Measurements from ENCODE around the gene LMNTD2.
A peak's percentile ranks its signal among the peaks of the same experiment; 100 is the strongest.

Gene LMNTD2

GRCh38 chr11:560305-561147 lies at the start of gene LMNTD2, which contains the start of gene RASSF7:
Gene LMNTD2, minus strand, starts transcription at chr11:560738. Its CDS starts 22 bp downstream, at chr11:560716.
Gene RASSF7, plus strand, starts transcription at chr11:560970. Its CDS starts 799 bp downstream, at chr11:561769.
- Histone ChIP-seq H3K4me3 (ENCODE audit: low read depth, low read length) (peak within 1 kb of the TSS; percentile 78), H3K4me1 (ENCODE audit: control insufficient read depth, insufficient read depth, low read length) (peaks cover 22% of the 10 kb centered on the region), H3K27ac (ENCODE audit: low read depth, low read length) (peak within 1 kb of the TSS; percentile 59; the same call in 1 of the 2 replicates), H3K9ac (ENCODE audit: low read length) (peak within 1 kb of the TSS; percentile 60), H3K36me3 (ENCODE audit: control insufficient read depth, insufficient read depth, low read length) (peaks cover 10% of the 10 kb centered on the region; the same call in 1 of the 2 replicates), H3K27me3 (ENCODE audit: control insufficient read depth, insufficient read depth, low read length) (peaks cover 40% of the 10 kb centered on the region), H3K9me3 (ENCODE audit: control insufficient read depth, insufficient read depth, low read depth, low read length) (no peaks in the 10 kb centered on the region)

GRCh38 chr11:609341-609811 lies 48.8 kb upstream of the LMNTD2 start:
- Histone ChIP-seq H3K27ac (ENCODE audit: low read depth, low read length) (no peak overlapping the region), H3K4me3 (ENCODE audit: low read depth, low read length) (no peak overlapping the region), H3K36me3 (ENCODE audit: control insufficient read depth, insufficient read depth, low read length) (peaks cover 90% of the 10 kb centered on the region), H3K9ac (ENCODE audit: low read length) (no peak overlapping the region), H3K4me1 (ENCODE audit: control insufficient read depth, insufficient read depth, low read length) (peaks cover 7% of the 10 kb centered on the region; the same call in 1 of the 2 replicates), H3K9me3 (ENCODE audit: control insufficient read depth, insufficient read depth, low read depth, low read length) (no peaks in the 10 kb centered on the region), H3K27me3 (ENCODE audit: control insufficient read depth, insufficient read depth, low read length) (no peaks in the 10 kb centered on the region)

- Histone ChIP-seq H3K36me3 (ENCODE audit: control insufficient read depth, insufficient read depth, low read length) (peaks cover 96% of the 10 kb centered on the region), H3K27ac (ENCODE audit: low read depth, low read length) (no peak overlapping the region), H3K4me3 (ENCODE audit: low read depth, low read length) (no peak overlapping the region), H3K27me3 (ENCODE audit: control insufficient read depth, insufficient read depth, low read length) (no peaks in the 10 kb centered on the region), H3K9ac (ENCODE audit: low read length) (no peak overlapping the region), H3K9me3 (ENCODE audit: control insufficient read depth, insufficient read depth, low read depth, low read length) (no peaks in the 10 kb centered on the region), H3K4me1 (ENCODE audit: control insufficient read depth, insufficient read depth, low read length) (peaks cover 3% of the 10 kb centered on the region; the same call in 1 of the 2 replicates)
Measured at GRCh38 chr11:608791-609251, 48.3 kb upstream of the LMNTD2 start.

GRCh38 chr11:607971-608659 lies 47.6 kb upstream of the LMNTD2 start:
- Histone ChIP-seq H3K9me3 (ENCODE audit: control insufficient read depth, insufficient read depth, low read depth, low read length) (no peaks in the 10 kb centered on the region), H3K4me1 (ENCODE audit: control insufficient read depth, insufficient read depth, low read length) (peaks cover under 1% of the 10 kb centered on the region; the same call in 1 of the 2 replicates), H3K36me3 (ENCODE audit: control insufficient read depth, insufficient read depth, low read length) (peaks cover 100% of the 10 kb centered on the region), H3K27me3 (ENCODE audit: control insufficient read depth, insufficient read depth, low read length) (no peaks in the 10 kb centered on the region), H3K9ac (ENCODE audit: low read length) (no peak overlapping the region), H3K4me3 (ENCODE audit: low read depth, low read length) (no peak overlapping the region), H3K27ac (ENCODE audit: low read depth, low read length) (no peak overlapping the region)

GRCh38 chr11:607020-607780 lies 46.7 kb upstream of the LMNTD2 start:
- Histone ChIP-seq H3K36me3 (ENCODE audit: control insufficient read depth, insufficient read depth, low read length) (peaks cover 99% of the 10 kb centered on the region), H3K9ac (ENCODE audit: low read length) (no peak overlapping the region), H3K27me3 (ENCODE audit: control insufficient read depth, insufficient read depth, low read length) (no peaks in the 10 kb centered on the region), H3K27ac (ENCODE audit: low read depth, low read length) (no peak overlapping the region), H3K4me3 (ENCODE audit: low read depth, low read length) (no peak overlapping the region), H3K9me3 (ENCODE audit: control insufficient read depth, insufficient read depth, low read depth, low read length) (no peaks in the 10 kb centered on the region), H3K4me1 (ENCODE audit: control insufficient read depth, insufficient read depth, low read length) (no peaks in the 10 kb centered on the region)

- no peak overlapping the region for H3K9ac ChIP-seq (ENCODE audit: low read length)
- H3K9me3 ChIP-seq (ENCODE audit: control insufficient read depth, insufficient read depth, low read depth, low read length), result no peaks in the 10 kb centered on the region
- peaks cover 99% of the 10 kb centered on the region for H3K36me3 ChIP-seq (ENCODE audit: control insufficient read depth, insufficient read depth, low read length)
- H3K27ac ChIP-seq (ENCODE audit: low read depth, low read length), result no peak overlapping the region
- H3K4me3 ChIP-seq (ENCODE audit: low read depth, low read length), result no peak overlapping the region
- no peaks in the 10 kb centered on the region for H3K27me3 ChIP-seq (ENCODE audit: control insufficient read depth, insufficient read depth, low read length)
- H3K4me1 ChIP-seq (ENCODE audit: control insufficient read depth, insufficient read depth, low read length), result no peaks in the 10 kb centered on the region
Measured at GRCh38 chr11:606245-606644, 45.7 kb upstream of the LMNTD2 start.

- Histone ChIP-seq H3K4me1 (ENCODE audit: control insufficient read depth, insufficient read depth, low read length) (no peaks in the 10 kb centered on the region), H3K4me3 (ENCODE audit: low read depth, low read length) (no peak overlapping the region), H3K27me3 (ENCODE audit: control insufficient read depth, insufficient read depth, low read length) (no peaks in the 10 kb centered on the region), H3K27ac (ENCODE audit: low read depth, low read length) (no peak overlapping the region), H3K9me3 (ENCODE audit: control insufficient read depth, insufficient read depth, low read depth, low read length) (no peaks in the 10 kb centered on the region), H3K36me3 (ENCODE audit: control insufficient read depth, insufficient read depth, low read length) (peaks cover 96% of the 10 kb centered on the region), H3K9ac (ENCODE audit: low read length) (no peak overlapping the region)
Measured at GRCh38 chr11:605286-606129, 45.0 kb upstream of the LMNTD2 start.

- Histone ChIP-seq H3K4me1 (ENCODE audit: control insufficient read depth, insufficient read depth, low read length) (no peaks in the 10 kb centered on the region), H3K9ac (ENCODE audit: low read length) (no peak overlapping the region), H3K4me3 (ENCODE audit: low read depth, low read length) (no peak overlapping the region), H3K27ac (ENCODE audit: low read depth, low read length) (no peak overlapping the region), H3K36me3 (ENCODE audit: control insufficient read depth, insufficient read depth, low read length) (peaks cover 92% of the 10 kb centered on the region), H3K27me3 (ENCODE audit: control insufficient read depth, insufficient read depth, low read length) (no peaks in the 10 kb centered on the region), H3K9me3 (ENCODE audit: control insufficient read depth, insufficient read depth, low read depth, low read length) (no peaks in the 10 kb centered on the region)
Measured at GRCh38 chr11:603154-603553, 42.6 kb upstream of the LMNTD2 start.

- no peaks in the 10 kb centered on the region for H3K4me1 ChIP-seq (ENCODE audit: control insufficient read depth, insufficient read depth, low read length)
- H3K27me3 ChIP-seq (ENCODE audit: control insufficient read depth, insufficient read depth, low read length), result no peaks in the 10 kb centered on the region
- no peak overlapping the region for H3K27ac ChIP-seq (ENCODE audit: low read depth, low read length)
- H3K9ac ChIP-seq (ENCODE audit: low read length), result no peak overlapping the region
- no peaks in the 10 kb centered on the region for H3K9me3 ChIP-seq (ENCODE audit: control insufficient read depth, insufficient read depth, low read depth, low read length)
- H3K36me3 ChIP-seq (ENCODE audit: control insufficient read depth, insufficient read depth, low read length), result peaks cover 91% of the 10 kb centered on the region
- no peak overlapping the region for H3K4me3 ChIP-seq (ENCODE audit: low read depth, low read length)
Measured at GRCh38 chr11:601573-602245, 41.2 kb upstream of the LMNTD2 start.

Data from HUES6 (cell line).